K562 (cell line): Measurements from ENCODE around the gene SPATA31A6. TPM values are rescaled to one million over a fixed set of nuclear protein-coding genes. Genes with fewer than 3 reads are reported as not detected.
"Not testable (repeated sequence)": the region's sequence is repeated elsewhere in the genome, so short reads cannot be mapped to it uniquely, and the experiment has no call there.

Experiments
- ATAC-seq: fragments of 200-7000 bp; cut with Tn5 transposase; 3 replicates; pipeline ENCODE4 v1.9.1; 2020; ENCODE audit warnings: moderate library complexity
- BruUV-seq: library from RNA; stranded (reverse); fragments of 400-500 nt; replicated peaks from 2 replicates; lab custom pipeline; 2021; lab: Mats Ljungman, UMichigan
- CTCF ChIA-PET: fragments of 300-600 bp; formaldehyde crosslinking; extraction: SDS; loops from one replicate; lab custom pipeline; 2021; ENCODE audit warnings: low intra/inter-chr PET ratio; lab: Yijun Ruan, JAX
- POLR2A ChIA-PET: fragments of 300-600, 350-650 bp; sonication (Branson Sonifier 250); formaldehyde crosslinking; extraction: SDS; loops from one replicate; lab custom pipeline; 2021; ENCODE audit warnings: antibody characterized with exemption, inconsistent platforms; lab: Yijun Ruan, JAX
- DNase-seq, 4 experiments: peaks; one replicate each; pipeline versions ENCODE4 v3.0.0 to v3.0.0-alpha.2; 2011 to 2018; ENCODE audit warnings: low spot score in 3 of 4, mixed read lengths in 3 of 4; ENCODE audit errors: extremely low read depth in 1 of 4
- FAIRE-seq: peaks from 2 replicates; lab custom pipeline; 2011; peaks lifted over from hg19 to GRCh38; lab: Jason Lieb, UNC
- H2AFZ ChIP-seq: 2 replicates; pipeline ENCODE4 v1.6.0; 2011; ENCODE audit warnings: low read depth, low read length, control low read depth, inconsistent platforms
- H3K27ac ChIP-seq: fragments of 200-600 bp; 3 replicates; pipeline ENCODE4 v1.8.0; 2011; ENCODE audit warnings: low read depth, mild to moderate bottlenecking, control low read depth, inconsistent platforms, low read length, moderate library complexity, mixed read lengths; ENCODE audit errors: extremely low read depth
- H3K27me3 ChIP-seq, 2 experiments: fragments of 300-600 bp in 1 of 2; 2 replicates in 1 of 2; 3 replicates in 1 of 2; pipeline versions ENCODE4 v1.6.0 to v1.8.0; 2011; ENCODE audit warnings: inconsistent platforms in 2 of 2, low read length in 2 of 2, mild to moderate bottlenecking in 1 of 2, mixed read lengths in 1 of 2, moderate library complexity in 1 of 2; ENCODE audit not compliant: control insufficient read depth in 2 of 2, insufficient read depth in 2 of 2
- H3K36me3 ChIP-seq: fragments of 300-600 bp; 3 replicates; pipeline ENCODE4 v1.8.0; 2011; ENCODE audit warnings: mild to moderate bottlenecking, low read length, inconsistent platforms; ENCODE audit not compliant: control insufficient read depth, insufficient read depth
- H3K4me1 ChIP-seq, 2 experiments: fragments of 200-600 bp in 1 of 2; replicated peaks in 1 of 2; 2 replicates in 1 of 2; 3 replicates in 1 of 2; pipeline versions ENCODE4 v1.5.1 to v1.8.0; 2011; ENCODE audit warnings: inconsistent platforms in 2 of 2, low read length in 2 of 2, mild to moderate bottlenecking in 1 of 2, mixed read lengths in 1 of 2, moderate library complexity in 1 of 2; ENCODE audit not compliant: control insufficient read depth in 2 of 2, insufficient read depth in 2 of 2
- H3K4me2 ChIP-seq: 2 replicates; pipeline ENCODE4 v1.6.1; 2011; ENCODE audit warnings: low read length, control low read depth, inconsistent platforms, mixed read lengths; ENCODE audit not compliant: insufficient read depth
- H3K4me3 ChIP-seq: fragments of 200-600 bp; sonication (generic), shearing (Covaris generic); 2 replicates; pipeline ENCODE4 v1.5.1; 2016; ENCODE audit warnings: control low read depth, inconsistent platforms
- H3K79me2 ChIP-seq: fragments of 200-600 bp; 3 replicates; pipeline ENCODE4 v1.8.0; 2011; ENCODE audit warnings: low read length, inconsistent platforms; ENCODE audit not compliant: control insufficient read depth, insufficient read depth
- H3K9ac ChIP-seq, 2 experiments: 2 replicates each; pipeline versions ENCODE4 v1.6.0 to v1.6.1; 2011; ENCODE audit warnings: low read depth in 2 of 2, low read length in 2 of 2, control low read depth in 1 of 2, inconsistent platforms in 1 of 2, mild to moderate bottlenecking in 1 of 2, mixed read lengths in 1 of 2; ENCODE audit not compliant: insufficient read depth in 1 of 2
- H3K9me1 ChIP-seq: one replicate; pipeline ENCODE4 v1.6.0; 2011; ENCODE audit warnings: inconsistent platforms, mild to moderate bottlenecking, low read length, moderate library complexity; ENCODE audit not compliant: control insufficient read depth, insufficient read depth
- H3K9me3 ChIP-seq: replicated peaks from 2 replicates; pipeline ENCODE4 v1.5.1; 2011; ENCODE audit warnings: low read depth, low read length, inconsistent platforms; ENCODE audit not compliant: control insufficient read depth, insufficient read depth
- H4K20me1 ChIP-seq: replicated peaks from 2 replicates; pipeline ENCODE4 v1.6.1; 2011; ENCODE audit warnings: low read length, inconsistent platforms, mixed read lengths; ENCODE audit not compliant: control insufficient read depth, insufficient read depth
- whole genome bisulfite sequencing: fragments of 100-300 bp; shearing (Covaris generic); methylation state at CpG from one replicate; pipeline ENCODE4 v1.1.6; 2016; ENCODE audit warnings: low coverage, mixed read lengths; ENCODE audit not compliant: insufficient coverage; ENCODE audit errors: missing lambda C conversion rate; 5-methylcytosine and 5-hydroxymethylcytosine counted together
- in situ Hi-C: fragments of 300-500 bp; cut with MboI; formaldehyde crosslinking; loops from 4 replicates; pipeline ENCODE4 v1.15.0; 2018; ENCODE audit warnings: inconsistent platforms, mixed read lengths
- intact Hi-C: fragments of 100-400 bp; cut with micrococcal nuclease; formaldehyde crosslinking; loops from 2 replicates; pipeline ENCODE4 v1.14.2; 2022
- polyA plus RNA-seq, 8 experiments: library from polyadenylated mRNA; depleted of rRNA in 4 of 8; stranded (reverse) in 5 of 8; unstranded in 3 of 8; fragments of >200 nt; fragmentation: Nextera tagmentation in 2 of 8; fragmentation: Illumina TruSeq in 1 of 8; extraction: Ambion mirVana in 2 of 8; extraction: Trizol in 1 of 8; gene quantifications; 2 replicates each; pipeline versions ENCODE4 v1.2.1 to v1.2.3, GENCODE V29; 2011 to 2014; ENCODE audit warnings: inconsistent platforms in 1 of 8, missing spikeins in 1 of 8
- total RNA-seq, 7 experiments: library from RNA; depleted of rRNA in 6 of 7; stranded (reverse); fragments of >200 nt in 6 of 7; fragmentation: Illumina TruSeq in 2 of 7; extraction: Trizol in 2 of 7; gene quantifications; 2 replicates each; pipeline versions ENCODE4 v1.2.1 to v1.2.3, GENCODE V29; 2011 to 2021; ENCODE audit warnings: low replicate concordance in 1 of 7

SPATA31A6 gene
- total and polyA plus RNA-seq, 9 of the 15 experiments (the other 6 are each of a cell fraction or from before 2014, with no cell fraction given), result 0.07 to 0.31 (median 0.14) TPM; not detected in 1

GRCh38 chr9:42219861-42220260 lies 36.4 kb downstream of the SPATA31A6 start:
- H3K4me2 ChIP-seq, result not testable (repeated sequence)

GRCh38 chr9:42223230-42223629 lies 39.8 kb downstream of the SPATA31A6 start:
- H3K4me1 ChIP-seq, H3K27me3 ChIP-seq, H3K79me2 ChIP-seq, H3K27ac ChIP-seq, H3K4me2 ChIP-seq, H3K36me3 ChIP-seq, POLR2A ChIA-PET, in situ Hi-C loops, CTCF ChIA-PET, BruUV-seq, H4K20me1 ChIP-seq, H3K9me3 ChIP-seq, H3K9me1 ChIP-seq, FAIRE-seq, ATAC-seq, H3K4me3 ChIP-seq, DNase-seq, H2AFZ ChIP-seq, intact Hi-C loops, H3K9ac ChIP-seq: not testable (repeated sequence)
- WGBS, result 13% methylated on average over 5 of the region's 10 CpGs

More at GRCh38 chr9:42219861-42220260, 36.4 kb downstream of the SPATA31A6 start:
- DNase-seq, in situ Hi-C loops, H3K27ac ChIP-seq, H4K20me1 ChIP-seq, ATAC-seq, BruUV-seq, H3K9me3 ChIP-seq, H3K79me2 ChIP-seq, H3K9me1 ChIP-seq, intact Hi-C loops, H3K36me3 ChIP-seq, POLR2A ChIA-PET, FAIRE-seq, CTCF ChIA-PET, H3K9ac ChIP-seq, H3K4me1 ChIP-seq, H3K4me3 ChIP-seq, H2AFZ ChIP-seq, H3K27me3 ChIP-seq: not testable (repeated sequence)
- 0% methylated on average over 1 of the region's 2 CpGs for WGBS

- not testable (repeated sequence) for FAIRE-seq, ATAC-seq
Observed at GRCh38 chr9:42233031-42233430, 49.6 kb downstream of the SPATA31A6 start.

DNA sequence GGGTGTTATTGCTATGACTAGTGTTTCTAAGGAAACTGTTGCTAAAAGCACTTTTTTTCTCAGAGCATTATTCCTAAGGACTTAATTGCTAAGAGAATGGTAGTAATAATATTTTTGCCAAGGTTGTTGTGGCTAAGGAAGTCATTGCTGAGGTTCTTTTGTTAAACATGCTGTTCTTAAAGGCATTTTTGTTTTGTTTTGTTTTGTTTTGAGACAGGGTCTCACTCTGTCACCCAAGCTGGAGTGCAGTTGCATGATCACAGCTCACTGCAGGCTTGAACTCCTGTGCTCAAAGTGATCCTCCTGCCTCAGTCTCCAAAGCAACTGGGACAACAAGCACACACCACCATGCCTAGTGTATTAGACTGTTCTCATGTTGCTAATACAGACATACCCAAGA lies 51.2 kb downstream of the SPATA31A6 start:
- not testable (repeated sequence) for H3K27ac ChIP-seq

More at GRCh38 chr9:42233031-42233430, 49.6 kb downstream of the SPATA31A6 start:
- DNase-seq, H3K9me1 ChIP-seq, H3K27ac ChIP-seq, in situ Hi-C loops, H3K9ac ChIP-seq, H3K4me2 ChIP-seq, BruUV-seq, H3K79me2 ChIP-seq, CTCF ChIA-PET, H3K4me1 ChIP-seq, H2AFZ ChIP-seq, H3K4me3 ChIP-seq, H3K9me3 ChIP-seq, intact Hi-C loops, H4K20me1 ChIP-seq, POLR2A ChIA-PET, H3K36me3 ChIP-seq, H3K27me3 ChIP-seq: not testable (repeated sequence)
- whole genome bisulfite sequencing, result 0% methylated on average over 2 of the region's 4 CpGs

More for the DNA sequence above, 51.2 kb downstream of the SPATA31A6 start:
- H3K9ac ChIP-seq, H3K36me3 ChIP-seq, CTCF ChIA-PET, H3K4me3 ChIP-seq, intact Hi-C loops, H3K9me1 ChIP-seq, FAIRE-seq, ATAC-seq, BruUV-seq, DNase-seq, in situ Hi-C loops, H3K4me2 ChIP-seq, H3K27me3 ChIP-seq, H3K4me1 ChIP-seq, POLR2A ChIA-PET, H2AFZ ChIP-seq, H3K79me2 ChIP-seq, H4K20me1 ChIP-seq, H3K9me3 ChIP-seq: not testable (repeated sequence)
